RWPE2 (cell line): ENCODE measurements around the gene MAPKAPK2.

ENCODE experiments used
- ATAC-seq: fragments of 200-7000 bp; cut with Tn5 transposase; 3 replicates; pipeline ENCODE4 v1.9.1; 2021; ENCODE audit warnings: low read depth
- DNase-seq: peaks from one replicate; pipeline ENCODE4 v3.0.0-alpha.2; 2020; ENCODE audit warnings: low spot score
- H3K27ac ChIP-seq: fragments of 450-650 bp; 2 replicates; pipeline ENCODE4 v1.5.1; 2017; ENCODE audit warnings: mild to moderate bottlenecking; ENCODE audit not compliant: poor library complexity, severe bottlenecking
- H3K27me3 ChIP-seq: fragments of 250-450 bp; sonication (Bioruptor Pico); 2 replicates; pipeline ENCODE4 v1.5.1; 2021; ENCODE audit warnings: mild to moderate bottlenecking, moderate library complexity; ENCODE audit not compliant: insufficient read depth, poor library complexity, severe bottlenecking
- H3K36me3 ChIP-seq: fragments of 250-450 bp; sonication (Bioruptor Pico); 2 replicates; pipeline ENCODE4 v1.5.1; 2020; ENCODE audit warnings: low read depth, mild to moderate bottlenecking, moderate library complexity
- H3K4me1 ChIP-seq: fragments of 250-450 bp; sonication (Bioruptor Pico); 2 replicates; pipeline ENCODE4 v1.5.1; 2021; ENCODE audit warnings: mild to moderate bottlenecking, moderate library complexity; ENCODE audit not compliant: insufficient read depth, poor library complexity, severe bottlenecking
- H3K4me3 ChIP-seq: fragments of 250-450 bp; sonication (Bioruptor Pico); 2 replicates; pipeline ENCODE4 v1.5.1; 2021; ENCODE audit warnings: mild to moderate bottlenecking, moderate library complexity; ENCODE audit not compliant: severe bottlenecking
- H3K9me3 ChIP-seq: fragments of 250-450 bp; sonication (Bioruptor Pico); 2 replicates; pipeline ENCODE4 v1.5.1; 2021; ENCODE audit warnings: mild to moderate bottlenecking, moderate library complexity; ENCODE audit not compliant: severe bottlenecking
- TF ChIP-seq, protein P1 (sequence below): fragments of 450-650 bp; IDR thresholded peaks from one replicate; pipeline ENCODE4 v1.5.1; 2017; ENCODE audit warnings: mild to moderate bottlenecking, moderate library complexity; ENCODE audit not compliant: poor library complexity, severe bottlenecking

Gene MAPKAPK2

DNA sequence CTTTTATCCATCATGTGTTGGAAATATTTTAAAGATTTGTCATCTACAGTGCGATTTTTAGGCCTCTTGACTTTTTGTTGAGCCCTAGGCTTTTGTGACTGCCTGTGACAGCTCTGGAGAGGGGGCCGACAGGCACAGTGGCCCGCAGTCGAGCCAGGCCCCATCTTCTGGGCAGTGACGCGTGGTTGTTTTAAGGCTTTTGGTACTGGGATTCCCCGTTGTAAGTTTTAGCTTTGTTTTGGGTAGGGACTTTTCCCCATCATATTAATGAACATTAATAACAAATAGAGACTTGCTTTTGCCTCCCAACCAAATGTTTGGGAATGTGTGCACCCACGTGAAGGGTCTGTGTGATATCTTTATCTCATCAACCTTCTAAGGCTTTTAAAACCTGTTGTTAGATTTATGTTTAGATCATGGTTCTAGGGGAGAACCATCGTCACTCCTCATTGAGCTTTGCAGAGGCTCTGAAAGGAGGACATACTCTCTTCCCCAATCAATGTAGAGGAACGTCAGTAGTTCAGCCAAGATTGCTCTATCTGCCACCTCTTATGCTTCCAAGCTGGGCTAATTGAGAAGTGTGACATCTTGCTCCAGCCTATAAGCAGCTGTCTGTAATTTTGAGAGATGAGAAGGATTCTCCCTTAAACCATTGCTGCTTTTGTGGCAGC lies 34.6 kb downstream of the MAPKAPK2 start:
- DNase-seq, result peak; percentile 9
- TF ChIP-seq, protein P1, sequence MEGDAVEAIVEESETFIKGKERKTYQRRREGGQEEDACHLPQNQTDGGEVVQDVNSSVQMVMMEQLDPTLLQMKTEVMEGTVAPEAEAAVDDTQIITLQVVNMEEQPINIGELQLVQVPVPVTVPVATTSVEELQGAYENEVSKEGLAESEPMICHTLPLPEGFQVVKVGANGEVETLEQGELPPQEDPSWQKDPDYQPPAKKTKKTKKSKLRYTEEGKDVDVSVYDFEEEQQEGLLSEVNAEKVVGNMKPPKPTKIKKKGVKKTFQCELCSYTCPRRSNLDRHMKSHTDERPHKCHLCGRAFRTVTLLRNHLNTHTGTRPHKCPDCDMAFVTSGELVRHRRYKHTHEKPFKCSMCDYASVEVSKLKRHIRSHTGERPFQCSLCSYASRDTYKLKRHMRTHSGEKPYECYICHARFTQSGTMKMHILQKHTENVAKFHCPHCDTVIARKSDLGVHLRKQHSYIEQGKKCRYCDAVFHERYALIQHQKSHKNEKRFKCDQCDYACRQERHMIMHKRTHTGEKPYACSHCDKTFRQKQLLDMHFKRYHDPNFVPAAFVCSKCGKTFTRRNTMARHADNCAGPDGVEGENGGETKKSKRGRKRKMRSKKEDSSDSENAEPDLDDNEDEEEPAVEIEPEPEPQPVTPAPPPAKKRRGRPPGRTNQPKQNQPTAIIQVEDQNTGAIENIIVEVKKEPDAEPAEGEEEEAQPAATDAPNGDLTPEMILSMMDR, result no peak
- Histone ChIP-seq H3K27ac (no peak overlapping the region), H3K9me3 (no peaks in the 10 kb centered on the region), H3K4me3 (no peak overlapping the region), H3K4me1 (peaks cover 24% of the 10 kb centered on the region), H3K36me3 (no peaks in the 10 kb centered on the region), H3K27me3 (no peaks in the 10 kb centered on the region)
- no peak for ATAC-seq

DNA sequence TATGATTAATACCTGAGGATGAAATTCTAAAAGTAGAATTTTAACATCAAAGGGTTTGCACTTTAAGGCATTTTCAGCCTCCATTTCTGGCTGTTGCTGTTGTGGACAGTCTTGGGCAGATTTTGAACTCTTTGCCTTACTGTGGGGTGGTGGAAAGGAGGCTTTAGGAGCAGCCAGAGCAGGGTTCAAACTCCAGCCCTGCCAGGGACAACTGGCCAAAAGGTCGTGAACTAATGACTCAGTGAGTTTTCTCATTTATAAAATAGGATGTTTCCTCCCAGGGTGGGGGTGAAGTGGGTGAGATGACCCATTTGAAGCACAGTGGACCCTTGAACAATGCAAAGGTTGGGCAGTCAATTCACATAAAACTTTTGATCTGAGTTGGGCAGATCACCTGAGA lies 36.7 kb downstream of the MAPKAPK2 start:
- no peak overlapping the region for H3K27ac ChIP-seq
- no peak for ATAC-seq
- no peaks in the 10 kb centered on the region for H3K27me3 ChIP-seq
- no peak overlapping the region for H3K4me3 ChIP-seq
- DNase-seq, result no peak
- peaks cover 23% of the 10 kb centered on the region for H3K4me1 ChIP-seq
- H3K9me3 ChIP-seq, result no peaks in the 10 kb centered on the region
- TF ChIP-seq, protein P1, result no peak
- H3K36me3 ChIP-seq, result no peaks in the 10 kb centered on the region

DNA sequence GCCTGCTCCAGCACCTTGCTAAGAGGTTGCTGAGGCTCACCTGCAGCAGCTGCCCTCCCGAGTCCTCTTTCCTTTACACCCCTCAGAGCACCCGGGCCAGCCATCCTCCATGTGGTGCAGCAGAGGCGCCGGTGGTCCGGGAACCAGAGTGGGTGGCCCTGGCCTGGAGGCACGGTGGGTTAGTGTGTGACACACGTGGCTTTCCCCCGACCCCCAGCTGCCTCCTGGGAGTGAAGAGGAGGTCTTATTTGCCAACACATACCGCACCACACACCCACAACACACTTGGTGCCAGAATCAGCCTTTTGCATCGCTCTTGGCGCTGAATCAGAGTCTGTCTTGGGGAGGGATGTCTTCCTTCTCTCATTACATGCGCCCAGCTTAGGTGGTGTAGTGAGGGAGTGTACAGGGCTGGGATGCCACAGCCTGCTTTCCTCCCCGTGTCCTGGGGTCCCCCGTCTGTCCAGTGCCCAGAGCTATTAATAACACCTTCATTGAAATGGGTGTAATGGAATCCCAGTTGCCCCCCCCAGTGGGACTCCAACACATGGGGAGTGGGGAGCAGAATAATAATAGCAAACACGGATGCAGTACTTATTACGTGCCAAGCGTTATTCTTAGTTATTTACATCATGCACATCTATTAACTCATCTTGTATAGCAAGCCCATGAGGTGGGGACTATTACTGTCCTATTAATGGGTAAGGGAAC lies 38.2 kb downstream of the MAPKAPK2 start:
- peaks cover 18% of the 10 kb centered on the region for H3K4me1 ChIP-seq
- no peaks in the 10 kb centered on the region for H3K36me3 ChIP-seq
- no peaks in the 10 kb centered on the region for H3K9me3 ChIP-seq
- no peaks in the 10 kb centered on the region for H3K27me3 ChIP-seq
- DNase-seq (no peak), ATAC-seq (no peak)
- TF ChIP-seq, protein P1, result no peak
- peak overlapping the region; percentile 35 for H3K27ac ChIP-seq
- H3K4me3 ChIP-seq, result no peak overlapping the region

DNA sequence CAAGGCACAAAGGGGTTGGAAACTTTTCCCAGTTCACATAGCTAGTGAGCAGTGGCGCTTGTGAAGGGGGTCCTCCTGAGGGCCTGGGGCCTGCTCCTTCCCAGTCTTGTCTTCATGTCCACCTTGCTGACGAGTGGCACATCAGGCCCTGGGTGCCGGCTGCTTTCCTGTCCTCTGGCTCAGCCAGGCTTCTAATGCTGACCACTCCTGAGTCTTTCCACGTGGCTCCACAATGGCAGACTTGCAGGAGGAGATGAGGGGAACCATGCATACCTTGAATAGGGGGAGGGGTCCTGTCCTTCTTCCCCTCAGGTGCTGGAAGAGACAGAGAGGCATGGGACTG lies 38.7 kb downstream of the MAPKAPK2 start:
- ATAC-seq, result no peak
- H3K9me3 ChIP-seq, result no peaks in the 10 kb centered on the region
- H3K4me3 ChIP-seq, result no peak overlapping the region
- no peaks in the 10 kb centered on the region for H3K36me3 ChIP-seq
- DNase-seq, result no peak
- peaks cover 18% of the 10 kb centered on the region for H3K4me1 ChIP-seq
- no peaks in the 10 kb centered on the region for H3K27me3 ChIP-seq
- peak overlapping the region; percentile 35 for H3K27ac ChIP-seq
- TF ChIP-seq, protein P1, result no peak
